Neutrophil (primary cell): Measurements from ENCODE around the gene MMRN2.

ENCODE experiments used
- H3K27ac ChIP-seq: fragments of 200-600 bp; sonication (generic); 2 replicates; pipeline ENCODE4 v1.5.1; 2016; ENCODE audit warnings: mild to moderate bottlenecking, moderate library complexity
- H3K27me3 ChIP-seq: fragments of 200-600 bp; sonication (generic); 2 replicates; pipeline ENCODE4 v1.6.0; 2016; ENCODE audit warnings: mild to moderate bottlenecking
- H3K36me3 ChIP-seq: fragments of 200-600 bp; sonication (generic); 2 replicates; pipeline ENCODE4 v1.5.1; 2017
- H3K4me1 ChIP-seq, 2 experiments: fragments of 200-600 bp in 1 of 2; sonication (generic) in 1 of 2; 1 replicate in 1 of 2; 2 replicates in 1 of 2; pipeline versions ENCODE4 v1.5.1 to v1.6.1; 2013 to 2016; ENCODE audit warnings: low read depth in 1 of 2, low read length in 1 of 2, mild to moderate bottlenecking in 1 of 2, moderate library complexity in 1 of 2; ENCODE audit not compliant: control insufficient read depth in 1 of 2, insufficient read depth in 1 of 2
- H3K4me3 ChIP-seq, 2 experiments: fragments of 200-600 bp in 1 of 2; sonication (generic) in 1 of 2; 1 replicate in 1 of 2; 2 replicates in 1 of 2; pipeline ENCODE4 v1.5.1; 2013 to 2016; ENCODE audit warnings: low read depth in 1 of 2, low read length in 1 of 2, mild to moderate bottlenecking in 1 of 2, moderate library complexity in 1 of 2
- H3K9me3 ChIP-seq: fragments of 200-600 bp; sonication (generic); 2 replicates; pipeline ENCODE4 v1.5.1; 2016
- CTCF ChIP-seq: fragments of 200-600 bp; sonication (generic); IDR thresholded peaks from 2 replicates; pipeline ENCODE4 v1.5.1; 2016; ENCODE audit warnings: antibody characterized with exemption

The MMRN2 gene

GRCh38 chr10:86914734-86915133 is 42.7 kb downstream of the MMRN2 start:
- H3K4me3 ChIP-seq, result no peak overlapping the region
- H3K36me3 ChIP-seq, result no peaks in the 10 kb centered on the region
- peaks cover 22% of the 10 kb centered on the region for H3K27me3 ChIP-seq
- no peak overlapping the region for H3K27ac ChIP-seq
- TF ChIP-seq CTCF, result no peak
- H3K9me3 ChIP-seq, result no peaks in the 10 kb centered on the region
- no peaks in the 10 kb centered on the region for H3K4me1 ChIP-seq

- Histone ChIP-seq H3K4me1 (no peaks in the 10 kb centered on the region), H3K9me3 (no peaks in the 10 kb centered on the region), H3K4me3 (no peak overlapping the region), H3K36me3 (no peaks in the 10 kb centered on the region), H3K27me3 (peaks cover 7% of the 10 kb centered on the region), H3K27ac (no peak overlapping the region)
- TF ChIP-seq CTCF, result no peak
Measured at GRCh38 chr10:86905429-86905828, 52.0 kb downstream of the MMRN2 start.

GRCh38 chr10:86904600-86904999 is 52.8 kb downstream of the MMRN2 start:
- H3K27ac ChIP-seq, result no peak overlapping the region
- no peak overlapping the region for H3K4me3 ChIP-seq
- no peaks in the 10 kb centered on the region for H3K36me3 ChIP-seq
- H3K27me3 ChIP-seq, result peaks cover 16% of the 10 kb centered on the region
- H3K9me3 ChIP-seq, result no peaks in the 10 kb centered on the region
- H3K4me1 ChIP-seq, result no peaks in the 10 kb centered on the region
- TF ChIP-seq CTCF, result no peak

- H3K27me3 ChIP-seq, result peaks cover 34% of the 10 kb centered on the region
- no peaks in the 10 kb centered on the region for H3K9me3 ChIP-seq
- H3K4me1 ChIP-seq, result no peaks in the 10 kb centered on the region
- no peak overlapping the region for H3K27ac ChIP-seq
- no peak overlapping the region for H3K4me3 ChIP-seq
- TF ChIP-seq CTCF, result no peak
- no peaks in the 10 kb centered on the region for H3K36me3 ChIP-seq
Measured at GRCh38 chr10:86900955-86901354, 56.5 kb downstream of the MMRN2 start.

- Histone ChIP-seq H3K4me3 (no peak overlapping the region), H3K27ac (no peak overlapping the region), H3K4me1 (no peaks in the 10 kb centered on the region), H3K9me3 (no peaks in the 10 kb centered on the region), H3K27me3 (peaks cover 34% of the 10 kb centered on the region), H3K36me3 (no peaks in the 10 kb centered on the region)
- TF ChIP-seq CTCF, result no peak
Measured at GRCh38 chr10:86899670-86900276, 57.6 kb downstream of the MMRN2 start.

- no peaks in the 10 kb centered on the region for H3K4me1 ChIP-seq
- no peak overlapping the region for H3K4me3 ChIP-seq
- no peak overlapping the region for H3K27ac ChIP-seq
- TF ChIP-seq CTCF, result no peak
- H3K27me3 ChIP-seq, result peaks cover 34% of the 10 kb centered on the region
- H3K36me3 ChIP-seq, result no peaks in the 10 kb centered on the region
- H3K9me3 ChIP-seq, result no peaks in the 10 kb centered on the region
Measured at GRCh38 chr10:86899132-86899531, 58.3 kb downstream of the MMRN2 start.
